ENCODE results near the gene EPAS1. TPM values are rescaled to one million over a fixed set of nuclear protein-coding genes. Genes with fewer than 3 reads are reported as not detected.

EPAS1 gene
- total and polyA plus RNA-seq, 2 of the 8 experiments (the other 6 are each of a cell fraction or from before 2014, with no cell fraction given), result 2.0 to 4.9 TPM

DNA sequence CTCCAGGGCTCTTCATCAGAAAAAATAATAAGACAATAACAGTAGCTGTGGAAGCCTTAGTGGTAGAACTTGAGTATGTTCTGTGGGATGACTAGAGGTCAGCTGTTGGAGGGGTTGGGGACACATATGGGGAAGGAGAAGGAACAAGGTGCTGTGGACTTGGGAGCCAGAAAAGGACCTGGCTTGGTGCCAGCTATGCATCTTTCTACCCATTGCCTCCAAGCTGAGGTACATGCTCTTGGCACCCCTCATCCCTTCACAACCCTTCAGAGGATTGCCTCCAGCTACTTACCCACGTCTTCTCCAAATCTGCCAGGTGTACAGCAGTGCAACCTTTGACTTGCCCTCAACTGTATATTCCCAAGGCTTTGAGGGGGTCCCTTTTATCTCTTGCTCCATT lies 15.3 kb upstream of the EPAS1 start:
- Histone ChIP-seq H2BK15ac (ENCODE audit: low read length) (no peak overlapping the region), H4K8ac (ENCODE audit: extremely low read depth, insufficient read depth, low read length) (no peak overlapping the region), H3K79me1 (ENCODE audit: low read depth, low read length) (no peaks in the 10 kb centered on the region), H3K36me3 (ENCODE audit: control insufficient read depth in 2 of 4, insufficient read depth in 4 of 4, low read length in 3 of 4) (no peaks in the 10 kb centered on the region), H2BK120ac (replicated peaks; ENCODE audit: low read depth, low read length) (no peak overlapping the region), H3K23ac (ENCODE audit: insufficient read length) (no peak overlapping the region), H3K4me3 (ENCODE audit: extremely low read depth in 1 of 4, insufficient read depth in 2 of 4, low read depth in 3 of 4, low read length in 4 of 4) (no peak overlapping the region), H4K5ac (ENCODE audit: insufficient read length, low read depth, low read length) (no peak overlapping the region), H3K56ac (replicated peaks; ENCODE audit: insufficient read length, low read depth, low read length) (no peak overlapping the region), H3K4me1 (replicated peaks in 1 of 4; ENCODE audit: control insufficient read depth in 3 of 4, insufficient read depth in 4 of 4, low read length in 3 of 4) (peaks cover 0 to 7% (median 0%) of the 10 kb centered on the region in 4 experiments; a peak in 3 of 7 replicates), H2AK5ac (ENCODE audit: low read depth, low read length) (no peak overlapping the region), H4K91ac (replicated peaks; ENCODE audit: insufficient read length, low read length) (no peak overlapping the region), H3K27ac (ENCODE audit: low read depth, low read length) (no peak overlapping the region), H4K20me1 (replicated peaks in 1 of 2; ENCODE audit: control insufficient read depth in 1 of 2, insufficient read depth in 2 of 2, low read length in 2 of 2) (no peaks in the 10 kb centered on the region), H3K9ac (replicated peaks in 1 of 4; ENCODE audit: extremely low read depth in 1 of 4, low read depth in 3 of 4, low read length in 3 of 4) (no peak overlapping the region), H3K4ac (replicated peaks; ENCODE audit: insufficient read length, low read depth, low read length) (no peak overlapping the region), H2BK20ac (ENCODE audit: low read length) (no peak overlapping the region), H2BK5ac (ENCODE audit: low read depth, low read length) (no peak overlapping the region), H3K23me2 (ENCODE audit: low read depth, low read length) (no peaks in the 10 kb centered on the region; the same call in 1 of the 2 replicates), H3K27me3 (replicated peaks in 1 of 4; ENCODE audit: control insufficient read depth in 3 of 4, extremely low read depth in 1 of 4, insufficient read depth in 3 of 4, low read length in 3 of 4) (no peaks in the 10 kb centered on the region), H3K18ac (ENCODE audit: extremely low read depth, low read length) (no peak overlapping the region), H3K4me2 (ENCODE audit: insufficient read depth in 1 of 2, low read depth in 2 of 2, low read length in 2 of 2) (no peak overlapping the region), H2AFZ (ENCODE audit: low read length) (no peak overlapping the region), H3K79me2 (ENCODE audit: control insufficient read depth in 1 of 2, insufficient read depth in 2 of 2, low read length in 2 of 2) (no peaks in the 10 kb centered on the region), H3K9me3 (ENCODE audit: insufficient read depth in 2 of 2, low read depth in 1 of 2, low read length in 1 of 2) (no peaks in the 10 kb centered on the region), H3K14ac (ENCODE audit: insufficient read length) (no peak overlapping the region), H2BK12ac (ENCODE audit: low read depth, low read length) (no peak overlapping the region)
- DNase-seq (ENCODE audit: low read depth in 1 of 2, low spot score in 2 of 2), result no peak
- WGBS, 2 experiments (ENCODE audit: extremely low coverage in 1 of 2, insufficient coverage in 1 of 2, insufficient read length in 1 of 2, insufficient replicate concordance in 2 of 2, low coverage in 1 of 2, low lambda C conversion rate in 2 of 2, missing lambda C conversion rate in 1 of 2), result 90% methylated on average over 1 of the region's 1 CpG; no CpG with 5 or more reads in 1 of the 2 experiments
- FAIRE-seq, result no peak
- ChIA-PET CTCF (ENCODE audit: partially characterized antibody) (interaction anchor here (0.6 to 2.5 kb wide), 4 partner anchors 12 to 65 kb away, joined by 3 to 10 read pairs (median 4); no protein-coding TSS in a partner anchor), POLR2A (ENCODE audit: partially characterized antibody) (no interaction called here)
- TF ChIP-seq HDAC2 (IDR thresholded peaks at IDR 0.05; ENCODE audit: borderline replicate concordance in 1 of 2, low read depth in 2 of 2, low read length in 2 of 2), result no peak
- no peak for TF ChIP-seq BCL11A (IDR thresholded peaks at IDR 0.05; ENCODE audit: low read depth in 2 of 2, low read length in 2 of 2)
- no peak for TF ChIP-seq NANOG (IDR thresholded peaks at IDR 0.05; ENCODE audit: insufficient read depth, low read depth, low read length, poor library complexity, severe bottlenecking)
- TF ChIP-seq, protein P1, sequence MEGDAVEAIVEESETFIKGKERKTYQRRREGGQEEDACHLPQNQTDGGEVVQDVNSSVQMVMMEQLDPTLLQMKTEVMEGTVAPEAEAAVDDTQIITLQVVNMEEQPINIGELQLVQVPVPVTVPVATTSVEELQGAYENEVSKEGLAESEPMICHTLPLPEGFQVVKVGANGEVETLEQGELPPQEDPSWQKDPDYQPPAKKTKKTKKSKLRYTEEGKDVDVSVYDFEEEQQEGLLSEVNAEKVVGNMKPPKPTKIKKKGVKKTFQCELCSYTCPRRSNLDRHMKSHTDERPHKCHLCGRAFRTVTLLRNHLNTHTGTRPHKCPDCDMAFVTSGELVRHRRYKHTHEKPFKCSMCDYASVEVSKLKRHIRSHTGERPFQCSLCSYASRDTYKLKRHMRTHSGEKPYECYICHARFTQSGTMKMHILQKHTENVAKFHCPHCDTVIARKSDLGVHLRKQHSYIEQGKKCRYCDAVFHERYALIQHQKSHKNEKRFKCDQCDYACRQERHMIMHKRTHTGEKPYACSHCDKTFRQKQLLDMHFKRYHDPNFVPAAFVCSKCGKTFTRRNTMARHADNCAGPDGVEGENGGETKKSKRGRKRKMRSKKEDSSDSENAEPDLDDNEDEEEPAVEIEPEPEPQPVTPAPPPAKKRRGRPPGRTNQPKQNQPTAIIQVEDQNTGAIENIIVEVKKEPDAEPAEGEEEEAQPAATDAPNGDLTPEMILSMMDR (IDR thresholded peaks at IDR 0.05; ENCODE audit: control extremely low read depth in 1 of 3, insufficient read depth in 1 of 3, low read depth in 1 of 3, low read length in 3 of 3), result no peak
- no peak for TF ChIP-seq POLR2AphosphoS5 (IDR thresholded peaks at IDR 0.05; ENCODE audit: low read depth, low read length)
